ENCODE results near the gene KRTAP22-1. TPM values are rescaled to one million over a fixed set of nuclear protein-coding genes. Genes with fewer than 3 reads are reported as not detected.

KRTAP22-1 gene
- total and polyA plus RNA-seq, 2 of the 13 experiments (the other 11 are each of a cell fraction or from before 2014, with no cell fraction given), result not detected

DNA sequence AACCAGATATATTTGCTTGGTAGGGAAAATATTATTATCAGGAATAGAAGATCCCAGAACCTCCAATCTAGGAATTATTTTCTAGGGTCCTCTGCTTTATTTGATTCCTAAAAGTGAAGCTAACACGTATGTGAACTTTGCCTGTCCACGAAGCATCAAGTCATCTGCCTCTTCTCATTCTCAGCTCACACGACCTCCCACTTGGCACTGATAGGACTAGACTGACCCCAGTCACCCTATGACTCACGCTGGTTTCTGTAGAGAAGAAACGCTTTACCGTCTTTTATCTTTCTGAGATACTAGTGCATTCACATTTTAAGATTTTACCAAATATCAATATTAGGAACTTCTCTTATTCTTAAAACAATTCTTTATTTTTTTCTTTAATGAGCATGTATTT lies 37.8 kb upstream of the KRTAP22-1 start (continued):
- TF ChIP-seq, protein P1, sequence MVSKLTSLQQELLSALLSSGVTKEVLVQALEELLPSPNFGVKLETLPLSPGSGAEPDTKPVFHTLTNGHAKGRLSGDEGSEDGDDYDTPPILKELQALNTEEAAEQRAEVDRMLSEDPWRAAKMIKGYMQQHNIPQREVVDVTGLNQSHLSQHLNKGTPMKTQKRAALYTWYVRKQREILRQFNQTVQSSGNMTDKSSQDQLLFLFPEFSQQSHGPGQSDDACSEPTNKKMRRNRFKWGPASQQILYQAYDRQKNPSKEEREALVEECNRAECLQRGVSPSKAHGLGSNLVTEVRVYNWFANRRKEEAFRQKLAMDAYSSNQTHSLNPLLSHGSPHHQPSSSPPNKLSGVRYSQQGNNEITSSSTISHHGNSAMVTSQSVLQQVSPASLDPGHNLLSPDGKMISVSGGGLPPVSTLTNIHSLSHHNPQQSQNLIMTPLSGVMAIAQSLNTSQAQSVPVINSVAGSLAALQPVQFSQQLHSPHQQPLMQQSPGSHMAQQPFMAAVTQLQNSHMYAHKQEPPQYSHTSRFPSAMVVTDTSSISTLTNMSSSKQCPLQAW (CRISPR knock-in tag; IDR thresholded peaks at IDR 0.05), result no peak
- TF ChIP-seq CREBL2 (CRISPR knock-in tag; IDR thresholded peaks at IDR 0.05; ENCODE audit: borderline replicate concordance), result no peak

- in situ Hi-C loops (cut with HindIII; ENCODE audit: extremely low pct_ligation_motif_present, low pct_unique_long_range_greater_than_20kb), result no loop called here
- Histone ChIP-seq H2AFZ (ENCODE audit: low read length) (no peak overlapping the region), H3K4me1 (ENCODE audit: insufficient read depth, low read length) (no peaks in the 10 kb centered on the region), H3K36me3 (replicated peaks in 1 of 2; ENCODE audit: control insufficient read depth in 1 of 2, insufficient read depth in 2 of 2, low read length in 2 of 2) (no peaks in the 10 kb centered on the region), H3K9ac (ENCODE audit: insufficient read depth, low read depth, low read length) (no peak overlapping the region), H4K20me1 (ENCODE audit: insufficient read depth, low read length) (no peaks in the 10 kb centered on the region), H3K27ac (ENCODE audit: extremely low read length, insufficient read depth, low read length) (no peak overlapping the region), H3K9me3 (ENCODE audit: low read length) (peaks cover 83% of the 10 kb centered on the region), H3K4me3 (replicated peaks in 1 of 3; ENCODE audit: insufficient read depth in 1 of 3, low read depth in 2 of 3, low read length in 3 of 3) (no peak overlapping the region), H3K4me2 (ENCODE audit: low read depth, low read length) (no peak overlapping the region), H3K27me3 (ENCODE audit: control insufficient read depth in 1 of 2, insufficient read depth in 2 of 2, low read length in 2 of 2) (no peaks in the 10 kb centered on the region), H3K79me2 (ENCODE audit: insufficient read depth, low read length) (no peaks in the 10 kb centered on the region)
- POLR2A ChIA-PET, result no interaction called here
- ATAC-seq (no peak), FAIRE-seq (no peak), DNase-seq (ENCODE audit: low spot score) (no peak)
- intact Hi-C loops (cut with micrococcal nuclease; ENCODE audit: unreplicated experiment), result no loop called here
- CTCF ChIA-PET (ENCODE audit: low intra/inter-chr PET ratio, low total read pairs), result no interaction called here
- no TSS peak for BruUV-seq (replicated peaks)
- no peak for TF ChIP-seq ZNF205 (CRISPR knock-in tag; IDR thresholded peaks at IDR 0.05)
- WGBS (ENCODE audit: low lambda C conversion rate), result 32% methylated on average over 2 of the region's 2 CpGs
Observed at GRCh38 chr21:30563630-30564029, 37.3 kb upstream of the KRTAP22-1 start.

DNA sequence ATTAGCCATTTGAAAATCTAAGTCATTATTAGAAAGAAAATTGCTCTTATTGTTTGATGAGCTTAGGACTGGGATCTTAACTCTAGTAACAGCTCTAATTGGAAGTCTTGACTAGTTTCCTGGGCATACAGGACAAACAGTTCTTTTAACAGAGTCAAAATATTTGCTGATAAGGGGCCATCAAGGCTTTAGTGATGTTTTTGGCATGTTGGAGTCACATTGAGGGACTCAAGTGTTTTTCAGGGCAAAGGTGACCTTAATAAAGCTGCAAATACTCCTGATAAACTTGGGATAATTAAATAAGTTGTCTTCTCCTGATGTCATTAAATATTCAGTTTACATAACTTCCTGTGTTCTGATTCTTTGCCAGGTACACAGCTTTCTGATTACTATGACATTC lies 33.3 kb upstream of the KRTAP22-1 start:
- in situ Hi-C loops (cut with HindIII; ENCODE audit: extremely low pct_ligation_motif_present, low pct_unique_long_range_greater_than_20kb), result no loop called here
- TF ChIP-seq TOE1 (CRISPR knock-in tag; IDR thresholded peaks at IDR 0.05) (no peak), THAP7 (CRISPR knock-in tag; IDR thresholded peaks at IDR 0.05) (no peak), ETV5 (CRISPR knock-in tag; IDR thresholded peaks at IDR 0.05; ENCODE audit: borderline replicate concordance) (no peak), REL (CRISPR knock-in tag; conservative IDR thresholded peaks at IDR 0.05) (no peak), ZNF367 (CRISPR knock-in tag; IDR thresholded peaks at IDR 0.05; ENCODE audit: borderline replicate concordance) (no peak), KDM5A (IDR thresholded peaks at IDR 0.05; ENCODE audit: borderline replicate concordance, low read length) (no peak), POLR2A (IDR thresholded peaks at IDR 0.05; ENCODE audit: insufficient read depth in 1 of 2, low read depth in 2 of 2, low read length in 2 of 2) (no peak), ZNF143 (CRISPR knock-in tag; IDR thresholded peaks at IDR 0.05) (no peak), MIER2 (CRISPR knock-in tag; IDR thresholded peaks at IDR 0.05) (no peak), ZNF44 (CRISPR knock-in tag; IDR thresholded peaks at IDR 0.05) (no peak), CREM (IDR thresholded peaks at IDR 0.05) (no peak), CREM (CRISPR knock-in tag; IDR thresholded peaks at IDR 0.05) (no peak), RFXAP (CRISPR knock-in tag; IDR thresholded peaks at IDR 0.05; ENCODE audit: borderline replicate concordance) (no peak), PCBP2 (optimal IDR thresholded peaks at IDR 0.05; ENCODE audit: low read depth, low read length, poor library complexity, severe bottlenecking) (no peak), ASH2L (IDR thresholded peaks at IDR 0.05; ENCODE audit: insufficient read length, low read depth, low read length) (no peak)

More for the DNA sequence above, 33.3 kb upstream of the KRTAP22-1 start:
- Histone ChIP-seq H4K20me1 (ENCODE audit: insufficient read depth, low read length) (no peaks in the 10 kb centered on the region), H3K4me2 (ENCODE audit: low read depth, low read length) (no peak overlapping the region), H3K27me3 (ENCODE audit: control insufficient read depth in 1 of 2, insufficient read depth in 2 of 2, low read length in 2 of 2) (no peaks in the 10 kb centered on the region), H3K4me1 (ENCODE audit: insufficient read depth, low read length) (no peaks in the 10 kb centered on the region), H3K79me2 (ENCODE audit: insufficient read depth, low read length) (no peaks in the 10 kb centered on the region), H3K9me3 (ENCODE audit: low read length) (peaks cover 71% of the 10 kb centered on the region), H3K27ac (ENCODE audit: extremely low read length, insufficient read depth, low read length) (no peak overlapping the region), H3K4me3 (replicated peaks in 1 of 3; ENCODE audit: insufficient read depth in 1 of 3, low read depth in 2 of 3, low read length in 3 of 3) (no peak overlapping the region), H3K36me3 (replicated peaks in 1 of 2; ENCODE audit: control insufficient read depth in 1 of 2, insufficient read depth in 2 of 2, low read length in 2 of 2) (no peaks in the 10 kb centered on the region), H3K9ac (ENCODE audit: insufficient read depth, low read depth, low read length) (no peak overlapping the region), H2AFZ (ENCODE audit: low read length) (no peak overlapping the region)
- no peak for DNase-seq (ENCODE audit: low spot score)
- BruUV-seq (replicated peaks), result no TSS peak
- ATAC-seq, result no peak
- CTCF ChIA-PET (ENCODE audit: low intra/inter-chr PET ratio, low total read pairs), result no interaction called here
- POLR2A ChIA-PET, result no interaction called here
- intact Hi-C loops (cut with micrococcal nuclease; ENCODE audit: unreplicated experiment), result no loop called here
- FAIRE-seq, result no peak
